ENCODE results near the gene MARCHF3. TPM values are rescaled to one million over a fixed set of nuclear protein-coding genes. Genes with fewer than 3 reads are reported as not detected.

MARCHF3 gene
- total RNA-seq, 2 experiments from 2014 or later: 5.4 to 7.0 TPM

- Histone ChIP-seq H3K4me3 (ENCODE audit: low read depth, low read length, poor library complexity, severe bottlenecking) (no peak overlapping the region), H3K79me2 (ENCODE audit: insufficient read depth, low read depth, low read length) (no peaks in the 10 kb centered on the region), H3K36me3 (ENCODE audit: insufficient read depth, low read length) (no peaks in the 10 kb centered on the region), H4K20me1 (ENCODE audit: insufficient read depth, low read length) (no peaks in the 10 kb centered on the region), H2AFZ (ENCODE audit: low read length) (no peak overlapping the region), H3K4me2 (ENCODE audit: low read length) (no peak overlapping the region), H3K4me1 (ENCODE audit: insufficient read depth, low read length, poor library complexity, severe bottlenecking) (no peaks in the 10 kb centered on the region), H3K27ac (ENCODE audit: low read depth, low read length, poor library complexity, severe bottlenecking) (no peak overlapping the region), H3K9me2 (ENCODE audit: insufficient read depth, low read length) (no peaks in the 10 kb centered on the region), H3K9me3 (ENCODE audit: low read length) (no peaks in the 10 kb centered on the region)
- ChIA-PET POLR2A (no interaction called here), CTCF (ENCODE audit: unreplicated experiment) (no interaction called here)
- no TSS peak for BruUV-seq (replicated peaks)
- intact Hi-C loops (cut with micrococcal nuclease; ENCODE audit: unreplicated experiment): no loop called here
- DNase-seq (ENCODE audit: low spot score): no peak
- TF ChIP-seq CTCF (conservative IDR thresholded peaks at IDR 0.05; ENCODE audit: low read length) (no peak), EZH2phosphoT487 (IDR thresholded peaks at IDR 0.05; ENCODE audit: borderline replicate concordance, low read depth, low read length) (no peak)
These were observed 146.0 kb downstream of the MARCHF3 start for GRCh38 chr5:126884269-126884819.

DNA sequence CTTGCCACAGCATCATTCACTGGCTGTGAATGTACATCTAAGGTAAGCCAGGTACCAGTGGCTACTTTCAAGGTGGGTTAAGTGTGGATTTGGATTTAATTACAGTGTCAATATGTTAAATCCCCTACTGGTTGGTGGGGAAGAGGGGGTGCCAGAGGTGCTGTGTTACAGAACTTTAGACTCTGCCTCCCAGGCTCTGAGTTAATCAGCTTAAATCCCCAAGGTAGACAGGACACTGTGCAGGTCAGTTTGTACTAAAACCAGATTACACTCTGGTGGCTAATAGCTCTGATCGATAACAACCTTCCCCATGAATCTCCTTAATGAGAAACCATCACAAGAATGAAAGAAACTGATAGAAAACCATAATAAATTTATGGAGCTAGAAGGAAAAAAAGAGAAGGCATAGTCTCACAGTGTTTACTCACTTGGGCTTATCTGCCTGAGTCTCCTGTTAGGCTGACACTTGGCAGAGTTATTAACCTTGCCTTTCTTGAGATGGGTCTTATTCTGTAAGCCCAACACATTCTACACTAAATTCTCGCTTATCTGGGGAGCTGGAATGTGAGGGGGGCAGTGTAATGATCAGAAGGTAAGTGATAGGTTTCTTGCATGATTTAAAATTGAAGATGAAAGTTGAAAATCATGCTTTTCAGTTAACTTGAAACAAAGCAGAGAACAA is 146.7 kb downstream of the MARCHF3 start:
- POLR2A ChIA-PET: no interaction called here
- Histone ChIP-seq H3K9me2 (ENCODE audit: insufficient read depth, low read length) (no peaks in the 10 kb centered on the region), H3K4me1 (ENCODE audit: insufficient read depth, low read length, poor library complexity, severe bottlenecking) (no peaks in the 10 kb centered on the region), H4K20me1 (ENCODE audit: insufficient read depth, low read length) (no peaks in the 10 kb centered on the region), H2AFZ (ENCODE audit: low read length) (no peak overlapping the region), H3K4me2 (ENCODE audit: low read length) (no peak overlapping the region), H3K36me3 (ENCODE audit: insufficient read depth, low read length) (no peaks in the 10 kb centered on the region), H3K9me3 (ENCODE audit: low read length) (no peaks in the 10 kb centered on the region), H3K27ac (ENCODE audit: low read depth, low read length, poor library complexity, severe bottlenecking) (no peak overlapping the region), H3K79me2 (ENCODE audit: insufficient read depth, low read depth, low read length) (no peaks in the 10 kb centered on the region), H3K4me3 (ENCODE audit: low read depth, low read length, poor library complexity, severe bottlenecking) (no peak overlapping the region)
- no TSS peak for BruUV-seq (replicated peaks)
- intact Hi-C loops (cut with micrococcal nuclease; ENCODE audit: unreplicated experiment): no loop called here
- CTCF ChIA-PET (ENCODE audit: unreplicated experiment): no interaction called here
- no peak for DNase-seq (ENCODE audit: low spot score)
- TF ChIP-seq CTCF (conservative IDR thresholded peaks at IDR 0.05; ENCODE audit: low read length) (no peak), EZH2phosphoT487 (IDR thresholded peaks at IDR 0.05; ENCODE audit: borderline replicate concordance, low read depth, low read length) (no peak)
